ENCODE results near the gene SGSM1. TPM values are rescaled to one million over a fixed set of nuclear protein-coding genes. Genes with fewer than 3 reads are reported as not detected.

Gene SGSM1
- total RNA-seq, 2 donors from 2014 or later: 16.1 to 24.8 TPM

GRCh38 chr22:24961217-24961844 is 155.3 kb downstream of the SGSM1 start:
- ATAC-seq (no peak), DNase-seq (no peak)
- intact Hi-C loops (cut with DNase I): no loop called here

GRCh38 chr22:24962094-24962493 is 156.1 kb downstream of the SGSM1 start:
- no peak for ATAC-seq
- no peak for DNase-seq

DNA sequence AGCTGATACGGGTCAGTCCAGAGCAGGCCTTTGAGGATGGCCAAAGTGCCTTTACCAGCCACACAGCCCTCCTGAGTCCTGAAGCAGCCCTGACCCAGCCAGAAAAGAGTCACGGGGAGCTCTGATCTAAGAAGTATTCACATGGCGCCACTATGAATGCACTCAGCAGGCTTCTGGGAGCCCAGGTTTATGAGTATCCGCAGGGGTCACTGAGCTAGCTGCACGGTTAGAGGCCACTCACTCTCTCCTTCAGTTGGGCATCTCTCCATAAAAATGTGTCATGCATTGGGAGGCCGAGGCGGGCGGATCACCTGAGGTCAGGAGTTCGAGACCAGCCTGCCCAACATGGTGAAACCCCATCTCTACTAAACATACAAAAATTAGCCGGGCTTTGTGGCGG is 156.8 kb downstream of the SGSM1 start:
- ATAC-seq: no peak
- DNase-seq: no peak
- intact Hi-C loops (cut with DNase I): no loop called here

More at GRCh38 chr22:24962094-24962493, 156.1 kb downstream of the SGSM1 start:
- intact Hi-C loops (cut with DNase I): no loop called here

DNA sequence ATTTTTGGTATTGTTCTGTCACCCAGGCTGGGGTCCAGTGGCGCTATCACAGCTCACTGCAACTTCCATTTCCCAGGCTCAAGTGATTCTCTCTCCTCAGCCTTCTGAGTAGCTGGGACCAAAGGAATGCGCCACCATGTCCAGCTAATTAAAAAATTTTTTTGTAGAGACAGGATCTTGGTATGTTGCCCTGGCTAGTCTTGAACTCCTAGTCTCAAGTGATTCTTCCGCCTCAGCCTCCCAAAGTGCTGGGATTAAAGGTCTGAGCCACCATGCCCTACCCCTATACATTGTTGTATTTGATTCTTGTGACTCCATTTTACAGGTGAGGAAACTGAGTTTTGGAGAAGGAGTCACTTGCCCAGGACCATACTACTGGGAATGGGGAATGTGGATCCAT is 158.4 kb downstream of the SGSM1 start:
- ATAC-seq (no peak), DNase-seq (no peak)
- intact Hi-C loops (cut with DNase I): no loop called here

DNA sequence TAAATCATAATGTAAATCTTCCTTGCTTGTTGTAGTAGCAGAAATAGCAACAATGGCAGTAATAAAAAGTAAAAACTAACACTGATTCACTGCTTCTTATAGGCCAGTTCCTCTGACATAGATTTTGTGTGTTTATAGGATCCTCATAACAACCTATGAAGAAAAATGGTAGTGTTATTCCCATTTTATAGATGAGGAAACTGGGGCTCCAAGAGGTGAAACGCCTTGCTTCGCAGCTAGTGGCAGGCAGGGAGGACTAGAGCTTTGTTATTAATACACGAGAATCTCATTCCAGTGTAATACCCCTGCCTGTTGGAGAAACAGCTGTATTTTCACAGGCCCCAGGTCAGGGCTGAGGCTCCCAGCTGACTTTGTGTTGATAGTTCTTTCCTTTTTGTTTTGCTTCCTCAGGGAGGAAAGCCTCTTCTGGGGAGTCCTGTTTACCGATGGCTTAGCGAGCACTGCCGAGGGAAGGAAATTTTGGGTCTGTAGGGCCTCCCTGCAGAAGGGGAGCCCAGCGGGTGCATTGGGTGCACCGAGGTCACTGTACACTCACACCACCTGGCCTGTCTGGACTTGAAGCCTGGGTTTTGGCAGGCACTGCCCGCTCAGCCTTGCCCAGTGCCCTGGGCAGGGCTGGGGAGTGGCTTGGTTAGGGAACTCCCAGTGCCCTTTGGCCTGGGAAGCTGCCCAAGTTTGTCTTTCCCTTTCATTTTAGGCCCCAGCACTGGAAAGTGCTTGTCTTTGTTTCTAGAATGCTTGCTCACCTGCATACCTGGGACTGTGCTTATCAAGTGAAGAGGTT is 160.0 kb downstream of the SGSM1 start:
- ATAC-seq (peak; percentile 45 to 73), DNase-seq (peak; percentile 48)
- intact Hi-C loops (cut with DNase I): no loop called here

- intact Hi-C loops (cut with DNase I): no loop called here
- no peak for DNase-seq
- ATAC-seq: peak in 1 of 2 donors; percentile 46
Measured at GRCh38 chr22:24968066-24968561, 162.1 kb downstream of the SGSM1 start.

DNA sequence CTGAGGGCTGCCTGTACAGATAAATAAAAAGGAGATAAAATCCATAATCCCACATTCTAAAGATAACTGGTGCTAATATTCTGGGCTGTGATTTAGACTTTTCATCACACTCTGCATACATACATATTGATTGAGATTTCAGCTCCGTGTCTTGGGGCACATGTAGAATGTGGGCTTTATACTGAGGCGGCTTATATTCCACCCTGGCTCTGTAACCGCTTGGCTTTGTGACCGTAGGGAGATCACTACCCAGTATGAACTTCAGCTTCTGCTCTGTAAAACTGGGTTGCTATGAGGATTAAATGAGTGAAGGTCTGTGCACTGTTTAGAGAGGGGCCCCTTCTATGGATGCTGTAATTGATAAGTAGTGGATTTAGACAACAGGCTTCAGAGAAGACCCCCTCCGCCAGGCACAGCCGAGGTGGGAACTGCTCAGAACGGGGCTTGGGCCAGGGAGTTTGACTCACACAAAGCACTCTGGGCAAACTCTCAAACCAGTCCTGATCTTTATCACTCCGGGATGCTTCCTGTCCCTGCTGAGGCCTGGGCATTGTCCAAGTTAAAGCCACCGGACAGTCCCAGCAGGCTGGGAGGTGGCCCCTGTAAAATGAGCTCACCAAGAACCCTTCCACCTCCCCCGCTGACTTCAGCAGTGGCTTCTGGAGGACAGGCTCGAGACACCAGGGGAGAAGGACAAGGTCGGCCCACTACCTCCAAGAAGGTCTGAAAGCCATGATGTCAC is 163.7 kb downstream of the SGSM1 start:
- intact Hi-C loops (cut with DNase I): no loop called here

GRCh38 chr22:24972369-24972768 is 166.4 kb downstream of the SGSM1 start:
- intact Hi-C loops (cut with DNase I): no loop called here
- DNase-seq (no peak), ATAC-seq (no peak)

More for the DNA sequence above, 163.7 kb downstream of the SGSM1 start:
- DNase-seq: peak; percentile 76
- ATAC-seq: peak; percentile 86 to 87

GRCh38 chr22:24973872-24974271 is 167.9 kb downstream of the SGSM1 start:
- intact Hi-C loops (cut with DNase I): no loop called here
- DNase-seq (no peak), ATAC-seq (no peak)

- intact Hi-C loops (cut with DNase I): no loop called here
- DNase-seq: no peak
- ATAC-seq: no peak
Measured at GRCh38 chr22:24975125-24975640, 169.2 kb downstream of the SGSM1 start.

GRCh38 chr22:24975813-24976341 is 169.9 kb downstream of the SGSM1 start:
- DNase-seq: peak; percentile 73
- intact Hi-C loops (cut with DNase I): no loop called here
- peak; percentile 50 to 72 for ATAC-seq

- intact Hi-C loops (cut with DNase I): no loop called here
- DNase-seq: no peak
- peak; percentile 13 for ATAC-seq
Measured at GRCh38 chr22:24976442-24977218, 170.6 kb downstream of the SGSM1 start.

Other genes with a start within 250 kb of the SGSM1 start
- gene LRRC75B, start 213.1 kb upstream of the SGSM1 start, total RNA-seq: 1 to 10 TPM; 4.2 to 4.9 TPM
- gene GGT1, start 203.0 kb upstream of the SGSM1 start, total RNA-seq: 1 to 10 TPM; 3.8 to 3.9 TPM
- gene PIWIL3, start 31.5 kb upstream of the SGSM1 start, total RNA-seq: not detected
- gene LHFPL7, start 140.5 kb downstream of the SGSM1 start, total RNA-seq: not detected
- gene KIAA1671, start 146.5 kb downstream of the SGSM1 start, total RNA-seq: 10 to 100 TPM; 18.2 to 20.7 TPM